ENCODE results near the gene RFNG. TPM values are rescaled to one million over a fixed set of nuclear protein-coding genes. Genes with fewer than 3 reads are reported as not detected.

RFNG gene
- total and polyA plus RNA-seq, 2 of the 13 experiments (the other 11 are each of a cell fraction or from before 2014, with no cell fraction given), result 61.4 to 64.0 TPM

DNA sequence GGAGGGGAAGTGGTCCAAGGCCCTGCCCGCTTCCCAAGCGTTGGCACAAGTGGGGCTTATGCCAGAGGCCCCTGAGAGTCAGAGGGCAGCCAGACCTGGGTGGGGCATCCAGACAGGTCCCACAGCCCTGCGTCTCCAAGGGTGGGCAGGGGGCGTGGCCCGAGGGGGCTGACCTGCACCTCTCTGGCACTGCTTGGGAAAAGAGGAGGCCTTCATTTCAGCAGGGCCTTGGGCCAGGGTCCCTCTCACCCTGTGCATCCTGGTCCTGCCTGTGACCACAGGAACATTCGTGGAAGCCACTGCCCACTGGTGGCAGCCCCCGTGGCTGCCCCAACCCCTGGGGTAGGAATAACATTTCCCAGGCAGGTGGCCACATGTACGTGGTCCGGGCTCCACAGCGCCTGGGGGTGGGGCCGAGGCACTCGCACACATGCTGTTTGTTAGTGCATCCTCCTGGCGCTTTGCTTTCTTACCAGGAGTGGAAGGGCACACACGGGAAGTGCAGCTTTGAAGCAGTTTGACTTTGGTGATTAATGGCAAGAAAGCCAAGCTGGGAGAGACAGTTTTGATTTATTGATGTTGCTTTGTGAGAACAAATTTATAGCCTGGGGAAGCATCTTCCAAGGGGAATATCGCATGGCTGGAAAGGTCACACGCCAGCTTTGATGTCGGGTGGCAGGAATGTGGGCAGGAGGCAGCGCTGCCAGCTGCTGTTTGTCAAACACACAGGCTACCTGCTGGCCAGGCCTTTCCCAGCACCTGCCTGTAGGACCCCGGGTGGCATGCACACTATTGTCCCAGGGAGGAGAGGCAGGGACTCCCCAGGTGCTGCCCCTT lies 33.2 kb downstream of the RFNG start (continued):
- TF ChIP-seq NR0B2 (CRISPR knock-in tag; IDR thresholded peaks at IDR 0.05) (no peak), KMT2B (CRISPR knock-in tag; IDR thresholded peaks at IDR 0.05) (no peak), SALL2 (CRISPR knock-in tag; IDR thresholded peaks at IDR 0.05) (no peak), NCOA2 (CRISPR knock-in tag; IDR thresholded peaks at IDR 0.05) (no peak; the same call in 1 of the 2 replicates), ZNF552 (CRISPR knock-in tag; IDR thresholded peaks at IDR 0.05; ENCODE audit: borderline replicate concordance) (no peak), ZFP36L2 (CRISPR knock-in tag; IDR thresholded peaks at IDR 0.05) (no peak), RELA (CRISPR knock-in tag; IDR thresholded peaks at IDR 0.05) (0 out of 2 replicates have a peak, but pooled peaks have one; percentile 39), RFX1 (IDR thresholded peaks at IDR 0.05) (no peak), HNF4G (IDR thresholded peaks at IDR 0.05; ENCODE audit: borderline replicate concordance, low read depth, low read length) (no peak), HNF4G (CRISPR knock-in tag; IDR thresholded peaks at IDR 0.05; ENCODE audit: borderline replicate concordance, low read depth) (no peak), AHDC1 (CRISPR knock-in tag; IDR thresholded peaks at IDR 0.05; ENCODE audit: borderline replicate concordance) (no peak), DDIT3 (CRISPR knock-in tag; IDR thresholded peaks at IDR 0.05) (no peak), KLF13 (CRISPR knock-in tag; IDR thresholded peaks at IDR 0.05) (no peak), ZNF614 (CRISPR knock-in tag; IDR thresholded peaks at IDR 0.05; ENCODE audit: borderline replicate concordance) (no peak), JARID2 (CRISPR knock-in tag; IDR thresholded peaks at IDR 0.05; ENCODE audit: insufficient replicate concordance) (no peak)
- TF ChIP-seq, protein P1, sequence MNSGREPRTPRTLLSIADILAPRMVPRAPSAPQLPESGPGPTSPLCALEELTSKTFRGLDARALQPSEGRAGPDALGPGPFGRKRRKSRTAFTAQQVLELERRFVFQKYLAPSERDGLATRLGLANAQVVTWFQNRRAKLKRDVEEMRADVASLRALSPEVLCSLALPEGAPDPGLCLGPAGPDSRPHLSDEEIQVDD (CRISPR knock-in tag; IDR thresholded peaks at IDR 0.05; ENCODE audit: borderline replicate concordance), result no peak
- TF ChIP-seq, protein P2, sequence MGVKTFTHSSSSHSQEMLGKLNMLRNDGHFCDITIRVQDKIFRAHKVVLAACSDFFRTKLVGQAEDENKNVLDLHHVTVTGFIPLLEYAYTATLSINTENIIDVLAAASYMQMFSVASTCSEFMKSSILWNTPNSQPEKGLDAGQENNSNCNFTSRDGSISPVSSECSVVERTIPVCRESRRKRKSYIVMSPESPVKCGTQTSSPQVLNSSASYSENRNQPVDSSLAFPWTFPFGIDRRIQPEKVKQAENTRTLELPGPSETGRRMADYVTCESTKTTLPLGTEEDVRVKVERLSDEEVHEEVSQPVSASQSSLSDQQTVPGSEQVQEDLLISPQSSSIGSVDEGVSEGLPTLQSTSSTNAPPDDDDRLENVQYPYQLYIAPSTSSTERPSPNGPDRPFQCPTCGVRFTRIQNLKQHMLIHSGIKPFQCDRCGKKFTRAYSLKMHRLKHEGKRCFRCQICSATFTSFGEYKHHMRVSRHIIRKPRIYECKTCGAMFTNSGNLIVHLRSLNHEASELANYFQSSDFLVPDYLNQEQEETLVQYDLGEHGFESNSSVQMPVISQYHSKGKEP (CRISPR knock-in tag; IDR thresholded peaks at IDR 0.05), result no peak
